ENCODE measurements around the gene PLAAT5. TPM values are rescaled to one million over a fixed set of nuclear protein-coding genes. Genes with fewer than 3 reads are reported as not detected.

PLAAT5 gene
- total RNA-seq, 1 donor from 2014 or later: 39.8 TPM

Other genes starting within 250 kb of the PLAAT5 start
- not detected for gene SLC22A25, start 247.6 kb downstream of the PLAAT5 start, total RNA-seq
- gene SLC22A9, start 121.4 kb downstream of the PLAAT5 start, total RNA-seq: not detected
- gene LGALS12, start 14.9 kb upstream of the PLAAT5 start, total RNA-seq: 80.9 TPM
- gene PLAAT4, start 45.6 kb upstream of the PLAAT5 start, total RNA-seq: 13.0 TPM
- gene PLAAT2, start 72.2 kb upstream of the PLAAT5 start, total RNA-seq: 0.64 TPM
- 399 TPM for gene PLAAT3, start 123.3 kb upstream of the PLAAT5 start, total RNA-seq
- 123 TPM for gene ATL3, start 180.2 kb upstream of the PLAAT5 start, total RNA-seq
- gene RTN3, start 190.3 kb upstream of the PLAAT5 start, total RNA-seq: 267 TPM

All from mesenteric fat pad (tissue), 1 donor.